NCI-H774 (cell line): ENCODE results near the gene PSRC1.
"Not testable (repeated sequence)": the region's sequence is repeated elsewhere in the genome, so short reads cannot be mapped to it uniquely, and the experiment has no call there.

ENCODE experiments used
- DNase-seq: peaks from one replicate; lab custom pipeline; 2025; lab: John Stamatoyannopoulos, UW

Gene PSRC1

GRCh38 chr1:109282952-109283747 is at the start of gene PSRC1:
Gene PSRC1, minus strand, starts transcription at chr1:109283145.
- peak; percentile 94 for DNase-seq

GRCh38 chr1:109331113-109331512 is 48.2 kb upstream of the PSRC1 start:
- no peak for DNase-seq

- DNase-seq: no peak
Measured at GRCh38 chr1:109327285-109327684, 44.3 kb upstream of the PSRC1 start.

DNA sequence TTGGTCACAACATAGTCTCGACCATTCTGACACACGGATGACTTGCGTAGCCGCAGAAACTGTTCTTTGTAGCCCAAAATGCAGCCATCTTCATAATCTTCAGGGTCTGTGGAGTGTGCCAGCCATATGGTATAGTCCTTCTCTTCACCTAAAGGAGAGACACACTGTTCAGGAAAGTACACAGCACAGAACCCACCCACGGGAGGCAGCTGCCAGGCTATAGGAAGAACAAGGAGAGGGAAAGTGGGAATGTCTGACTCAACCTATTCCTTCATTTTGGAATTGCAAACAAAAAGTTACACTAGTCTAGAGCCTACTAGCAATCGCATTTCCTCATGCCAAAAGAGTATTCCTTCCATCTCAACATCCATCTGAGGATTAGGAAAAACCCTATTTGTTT is 40.0 kb upstream of the PSRC1 start:
- DNase-seq: no peak

DNA sequence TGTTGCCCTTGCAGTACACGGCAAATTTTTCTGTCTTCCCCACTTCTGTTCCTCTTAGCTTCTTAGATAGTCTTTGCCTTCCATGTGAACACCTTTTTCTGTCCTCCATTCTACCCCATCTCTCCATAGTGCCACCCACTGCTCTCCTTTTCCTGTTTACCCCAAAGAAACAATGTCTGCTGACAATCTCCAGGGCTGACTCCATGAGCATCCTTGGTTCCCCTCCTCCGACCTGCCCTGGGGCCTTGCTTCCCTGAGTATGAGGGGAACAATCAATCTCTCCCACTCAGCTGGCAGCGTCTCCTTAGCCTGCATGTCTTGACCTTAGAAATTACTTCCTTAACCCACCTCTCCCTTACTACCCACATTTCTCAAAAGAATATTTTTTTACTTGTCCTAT is 36.2 kb upstream of the PSRC1 start:
- no peak for DNase-seq

GRCh38 chr1:109316506-109316905 is 33.6 kb upstream of the PSRC1 start:
- DNase-seq: no peak

GRCh38 chr1:109315288-109315687 is 32.3 kb upstream of the PSRC1 start:
- DNase-seq: no peak

- DNase-seq: no peak
Measured at GRCh38 chr1:109314795-109315194, 31.9 kb upstream of the PSRC1 start.

DNA sequence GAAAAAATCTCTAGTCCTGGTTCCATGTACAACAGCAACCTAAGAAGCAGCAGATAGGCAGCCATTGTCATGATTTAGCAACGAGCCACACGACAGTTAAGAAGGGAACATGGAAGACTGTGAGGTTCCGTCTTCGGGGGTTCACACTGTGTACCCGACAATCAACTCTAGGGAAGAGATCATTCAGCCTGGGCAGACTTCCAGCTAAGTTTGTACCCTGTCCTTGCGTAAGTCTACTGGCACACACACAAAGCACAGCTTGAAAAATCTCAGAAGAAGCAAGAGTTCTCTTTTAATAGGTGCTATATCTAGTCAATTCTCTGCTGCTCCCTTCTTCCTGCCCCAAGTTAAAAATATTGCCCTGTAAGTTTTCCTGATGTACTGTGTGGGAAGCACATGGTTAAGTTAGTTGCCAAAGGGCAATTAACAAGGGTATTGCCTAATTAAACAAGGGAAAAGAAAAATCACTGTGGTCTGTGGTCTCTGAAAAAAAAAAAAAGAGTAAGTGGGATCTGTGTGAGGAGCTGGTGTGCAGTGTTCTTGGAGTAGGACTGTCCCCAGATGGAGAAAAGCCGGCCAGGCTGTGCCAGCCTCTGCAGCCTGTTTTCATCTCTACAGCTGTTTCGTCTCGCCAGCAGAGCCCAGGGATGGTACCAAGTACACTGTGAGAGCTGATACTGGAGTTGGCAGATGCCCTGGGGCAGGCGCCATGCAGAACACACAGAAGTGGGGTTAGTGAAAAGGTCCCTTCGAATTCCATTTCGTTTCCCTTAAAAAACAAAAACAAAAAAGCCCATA is 30.2 kb upstream of the PSRC1 start:
- no peak for DNase-seq

- no peak for DNase-seq
Measured at GRCh38 chr1:109312246-109312645, 29.3 kb upstream of the PSRC1 start.

DNA sequence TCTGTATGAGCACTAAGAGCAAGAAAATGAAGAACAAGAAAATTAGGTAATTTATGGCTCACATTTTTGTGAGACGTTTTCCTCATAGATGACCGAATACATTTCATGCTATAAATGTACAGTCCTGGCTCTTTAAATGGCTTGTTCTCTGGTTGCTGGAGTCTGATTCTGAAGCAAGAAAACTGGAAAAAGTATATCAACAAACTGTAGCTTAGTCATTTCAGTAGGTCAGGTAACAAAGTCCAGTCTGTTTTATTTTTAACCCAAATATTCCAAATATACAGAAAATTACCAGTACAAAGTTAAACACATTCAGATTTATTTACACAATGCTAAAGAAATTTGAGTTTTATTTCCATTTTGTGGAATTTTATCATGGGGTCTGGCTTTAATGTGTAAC is 26.4 kb upstream of the PSRC1 start:
- DNase-seq: no peak

GRCh38 chr1:109307274-109308021 is 24.5 kb upstream of the PSRC1 start:
- DNase-seq: peak; percentile 43

DNA sequence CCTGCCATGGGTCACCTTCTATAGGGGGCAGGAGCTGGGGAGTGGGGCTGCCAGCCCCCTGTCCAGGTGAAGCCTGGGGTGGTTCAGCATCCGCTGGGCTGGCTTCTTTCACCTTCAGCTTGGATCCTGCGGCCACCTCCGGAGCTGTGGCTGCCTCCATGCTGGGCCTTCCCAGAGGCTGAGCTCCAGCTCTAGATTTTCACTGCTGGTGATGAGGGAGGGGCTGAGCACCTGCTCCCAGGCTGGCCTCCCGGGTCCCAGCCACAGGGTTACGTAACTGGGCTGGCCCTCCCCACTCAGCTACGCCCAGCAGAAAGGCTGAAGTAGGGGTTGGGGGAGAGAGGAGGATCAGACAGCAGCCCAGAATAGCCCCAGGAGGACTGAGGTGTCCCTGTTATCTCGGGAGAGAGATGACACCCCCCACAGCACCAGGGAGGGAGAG is 23.9 kb upstream of the PSRC1 start, which contains the start of gene MYBPHL:
Gene MYBPHL, minus strand, starts transcription at position 180 of the 442 bp plus-strand sequence. Its CDS starts 20 bp downstream, at position 160.
- no peak for DNase-seq

DNA sequence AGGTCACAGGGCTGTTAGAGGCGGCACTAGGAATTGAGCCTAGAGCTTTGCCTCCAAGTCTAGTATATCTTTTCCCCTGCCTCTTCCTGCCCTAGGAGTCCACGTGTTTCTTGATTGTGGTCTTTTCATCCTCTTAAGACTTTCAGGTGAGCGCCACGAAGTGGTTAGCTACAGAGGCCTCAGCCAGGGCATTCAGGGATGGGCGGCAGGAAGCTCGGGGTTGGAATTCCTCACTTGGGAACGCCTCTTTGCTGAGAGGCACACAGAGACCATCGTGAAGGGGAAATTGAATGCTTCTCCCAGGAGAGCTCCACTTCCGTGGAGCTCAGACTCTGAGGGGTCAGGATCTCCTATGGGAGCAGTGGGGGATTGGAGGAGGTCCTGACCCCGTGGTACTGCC is 23.0 kb upstream of the PSRC1 start:
- DNase-seq: not testable (repeated sequence)

- DNase-seq: no peak
Measured at GRCh38 chr1:109304226-109304920, 21.4 kb upstream of the PSRC1 start.

- DNase-seq: no peak
Measured at GRCh38 chr1:109301874-109302273, 18.9 kb upstream of the PSRC1 start.

DNA sequence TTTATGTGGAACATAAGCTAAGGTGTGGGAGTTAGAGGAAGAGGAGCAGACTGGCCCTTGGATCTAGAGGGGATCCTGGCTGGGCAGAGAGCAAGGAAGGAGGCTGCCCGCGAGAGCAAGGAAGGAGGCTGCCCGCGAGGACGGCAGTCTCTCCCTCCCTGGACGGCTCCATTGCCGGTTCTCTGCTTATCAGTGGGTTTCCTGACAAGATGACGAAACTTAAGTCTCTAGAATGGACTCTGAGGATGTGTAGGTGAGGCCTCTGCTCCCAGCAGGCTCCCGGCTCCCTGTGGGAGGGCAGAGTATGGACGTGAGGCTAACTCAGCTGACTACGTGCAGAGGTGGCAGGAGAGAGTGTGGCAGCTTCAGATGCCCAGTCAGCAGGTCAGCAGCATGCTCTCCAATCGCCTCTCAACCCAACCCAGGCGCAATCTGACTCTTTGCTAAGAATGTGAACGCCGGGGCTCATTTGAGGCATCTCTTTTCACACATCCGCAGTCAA is 17.8 kb upstream of the PSRC1 start:
- no peak for DNase-seq

GRCh38 chr1:109299558-109300343 is 16.8 kb upstream of the PSRC1 start:
- DNase-seq: no peak

- DNase-seq: no peak
Measured at GRCh38 chr1:109298666-109299557, 16.0 kb upstream of the PSRC1 start.

DNA sequence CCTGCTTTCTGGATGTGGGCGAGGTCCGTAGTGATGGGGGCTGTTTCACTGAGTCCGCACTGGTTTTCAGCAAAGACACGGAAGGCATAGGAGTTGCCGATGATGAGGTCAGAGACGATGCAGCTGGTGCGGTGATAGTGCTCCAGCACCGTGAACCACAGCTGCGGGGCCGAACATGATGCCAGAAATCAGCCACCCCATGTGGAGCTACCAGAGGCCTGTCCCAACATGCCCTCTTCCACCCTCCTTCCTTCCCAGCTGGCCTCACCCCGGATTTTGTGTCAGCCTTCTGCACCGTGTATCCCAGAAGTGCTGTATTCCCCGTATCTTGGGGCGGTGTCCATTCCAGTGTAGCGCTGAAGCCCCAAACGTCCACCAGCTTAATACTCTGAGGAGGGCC is 13.8 kb upstream of the PSRC1 start:
- DNase-seq: no peak
